ENCODE results near the gene RAI1.

Gene RAI1

GRCh38 chr17:17670701-17671305 lies 10.5 kb upstream of the RAI1 start:
- TF ChIP-seq, protein P1, sequence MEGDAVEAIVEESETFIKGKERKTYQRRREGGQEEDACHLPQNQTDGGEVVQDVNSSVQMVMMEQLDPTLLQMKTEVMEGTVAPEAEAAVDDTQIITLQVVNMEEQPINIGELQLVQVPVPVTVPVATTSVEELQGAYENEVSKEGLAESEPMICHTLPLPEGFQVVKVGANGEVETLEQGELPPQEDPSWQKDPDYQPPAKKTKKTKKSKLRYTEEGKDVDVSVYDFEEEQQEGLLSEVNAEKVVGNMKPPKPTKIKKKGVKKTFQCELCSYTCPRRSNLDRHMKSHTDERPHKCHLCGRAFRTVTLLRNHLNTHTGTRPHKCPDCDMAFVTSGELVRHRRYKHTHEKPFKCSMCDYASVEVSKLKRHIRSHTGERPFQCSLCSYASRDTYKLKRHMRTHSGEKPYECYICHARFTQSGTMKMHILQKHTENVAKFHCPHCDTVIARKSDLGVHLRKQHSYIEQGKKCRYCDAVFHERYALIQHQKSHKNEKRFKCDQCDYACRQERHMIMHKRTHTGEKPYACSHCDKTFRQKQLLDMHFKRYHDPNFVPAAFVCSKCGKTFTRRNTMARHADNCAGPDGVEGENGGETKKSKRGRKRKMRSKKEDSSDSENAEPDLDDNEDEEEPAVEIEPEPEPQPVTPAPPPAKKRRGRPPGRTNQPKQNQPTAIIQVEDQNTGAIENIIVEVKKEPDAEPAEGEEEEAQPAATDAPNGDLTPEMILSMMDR (IDR thresholded peaks at IDR 0.05; ENCODE audit: low read depth, low read length) = no peak
- in situ Hi-C loops (cut with HindIII; ENCODE audit: low sequenced_read_pairs) = no loop called here
- no peak overlapping the region for H3K4me3 ChIP-seq (ENCODE audit: low read depth, low read length)
- no peak for DNase-seq (ENCODE audit: low read depth, low spot score)

- in situ Hi-C loops (cut with HindIII; ENCODE audit: low sequenced_read_pairs) = no loop called here
Measured at GRCh38 chr17:17671369-17672129, 9.7 kb upstream of the RAI1 start.

DNA sequence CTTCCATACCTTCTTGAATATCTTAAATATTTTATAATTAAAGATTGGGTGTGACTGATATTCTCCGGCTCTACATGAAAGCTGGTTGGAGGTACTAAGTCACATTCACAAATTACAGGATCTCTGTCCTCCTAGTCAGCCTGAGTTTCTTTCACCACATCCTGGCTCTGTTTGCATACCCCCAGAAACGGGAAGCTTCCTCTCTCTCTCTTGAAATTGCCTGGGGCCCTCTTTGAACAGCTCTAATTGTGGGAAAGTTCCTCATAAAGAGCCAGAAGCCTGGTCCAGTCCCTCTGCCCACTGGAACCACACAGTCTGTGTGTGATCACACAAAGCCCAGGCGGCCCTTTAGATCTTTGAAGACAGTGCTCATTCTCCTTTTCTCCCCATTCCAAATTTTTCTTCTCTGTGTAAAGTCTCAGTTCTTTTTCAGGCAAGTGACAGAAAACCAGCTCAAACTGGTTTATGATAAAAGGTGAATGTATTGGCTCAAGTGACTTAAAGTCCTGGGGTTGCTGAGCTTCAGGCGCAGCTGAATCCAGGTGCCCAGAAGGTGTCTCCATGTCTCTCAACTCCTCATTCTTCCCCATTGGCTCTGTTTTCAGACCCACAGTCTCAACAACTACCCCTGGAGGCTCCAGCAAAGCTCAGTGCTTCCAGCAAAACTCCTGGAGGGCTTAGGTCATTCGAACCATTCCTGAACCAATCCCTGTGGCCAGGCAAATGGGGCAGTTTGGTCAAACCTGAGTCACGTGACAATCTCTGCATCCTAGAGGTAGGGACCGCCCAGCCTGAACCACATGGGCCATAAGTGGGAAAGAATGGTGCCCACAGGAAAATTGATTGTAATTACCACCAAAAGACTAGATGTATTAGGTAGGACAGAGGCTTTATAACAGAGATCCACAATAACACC lies 8.5 kb upstream of the RAI1 start:
- in situ Hi-C loops (cut with HindIII; ENCODE audit: low sequenced_read_pairs) = no loop called here
- no peak overlapping the region for H3K4me3 ChIP-seq (ENCODE audit: low read depth, low read length)
- no peak for DNase-seq (ENCODE audit: low read depth, low spot score)
- TF ChIP-seq, protein P1 (IDR thresholded peaks at IDR 0.05; ENCODE audit: low read depth, low read length) = no peak

More at GRCh38 chr17:17671369-17672129, 9.7 kb upstream of the RAI1 start:
- DNase-seq (ENCODE audit: low read depth, low spot score) = no peak
- TF ChIP-seq, protein P1 (IDR thresholded peaks at IDR 0.05; ENCODE audit: low read depth, low read length) = no peak
- no peak overlapping the region for H3K4me3 ChIP-seq (ENCODE audit: low read depth, low read length)

- in situ Hi-C loops (cut with HindIII; ENCODE audit: low sequenced_read_pairs) = no loop called here
- no peak overlapping the region for H3K4me3 ChIP-seq (ENCODE audit: low read depth, low read length)
- TF ChIP-seq, protein P1 (IDR thresholded peaks at IDR 0.05; ENCODE audit: low read depth, low read length) = no peak
- no peak for DNase-seq (ENCODE audit: low read depth, low spot score)
Measured at GRCh38 chr17:17675416-17675815, 5.8 kb upstream of the RAI1 start.

DNA sequence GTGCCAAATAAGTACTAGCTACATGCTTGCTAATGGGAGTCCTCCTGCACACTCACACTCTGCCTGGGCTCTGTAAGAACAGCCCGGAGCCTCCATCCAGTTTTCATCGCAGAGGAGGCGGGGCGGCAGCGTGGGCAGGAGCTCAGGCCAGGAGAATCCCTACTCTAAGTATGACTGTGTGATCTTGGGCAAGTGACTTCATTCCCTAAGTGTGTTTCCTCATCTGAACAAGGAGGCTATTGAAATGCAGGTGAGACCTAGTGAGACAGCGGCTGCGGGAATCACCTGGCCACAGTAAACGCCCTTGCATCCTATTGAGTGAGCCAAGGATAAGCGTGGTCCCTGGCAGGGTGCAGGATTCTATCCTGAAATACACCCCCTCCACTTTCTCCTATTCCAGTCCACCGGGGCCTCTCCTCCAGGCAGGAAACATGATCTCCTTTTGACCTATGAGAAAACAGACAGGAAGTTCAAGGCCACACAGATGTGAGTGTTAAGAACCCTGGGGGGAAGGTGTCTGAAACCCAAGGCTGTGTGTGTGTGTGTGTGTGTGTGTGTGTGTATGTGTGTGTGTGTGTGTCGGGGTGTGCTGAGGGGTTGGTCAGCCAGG lies 5.2 kb upstream of the RAI1 start:
- in situ Hi-C loops (cut with HindIII; ENCODE audit: low sequenced_read_pairs) = no loop called here
- H3K4me3 ChIP-seq (ENCODE audit: low read depth, low read length) = no peak overlapping the region
- TF ChIP-seq, protein P1 (IDR thresholded peaks at IDR 0.05; ENCODE audit: low read depth, low read length) = no peak
- DNase-seq (ENCODE audit: low read depth, low spot score) = no peak

DNA sequence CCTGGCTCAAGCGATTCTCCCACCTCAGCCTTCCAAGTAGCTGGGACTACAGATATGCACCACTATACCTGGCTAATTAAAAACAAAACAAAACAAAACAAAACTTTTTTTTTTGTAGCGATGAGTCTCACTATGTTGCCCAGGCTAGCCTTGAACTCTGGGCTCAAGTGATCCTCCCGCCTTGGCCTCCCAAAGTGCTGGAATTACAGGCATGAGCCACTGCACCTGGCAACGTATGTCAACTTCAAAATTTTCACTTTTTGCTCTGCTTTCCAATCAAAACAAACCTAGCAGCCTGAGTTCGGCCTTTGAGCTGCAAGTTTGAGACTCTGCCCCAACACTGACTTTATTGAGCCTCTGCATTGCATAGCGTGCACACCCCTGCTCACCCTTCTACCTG lies 4.5 kb upstream of the RAI1 start:
- no peak overlapping the region for H3K4me3 ChIP-seq (ENCODE audit: low read depth, low read length)
- no peak for DNase-seq (ENCODE audit: low read depth, low spot score)
- TF ChIP-seq, protein P1 (IDR thresholded peaks at IDR 0.05; ENCODE audit: low read depth, low read length) = no peak
- in situ Hi-C loops (cut with HindIII; ENCODE audit: low sequenced_read_pairs) = no loop called here
